H1 (cell line): ENCODE results near the gene RASGEF1B. TPM values are rescaled to one million over a fixed set of nuclear protein-coding genes. Genes with fewer than 3 reads are reported as not detected.

Source experiments
- CHD2 ChIP-seq: IDR thresholded peaks from 2 replicates; pipeline ENCODE4 v1.6.1; 2012; ENCODE audit warnings: low read length, improper control_type of control experiment
- SIX5 ChIP-seq: IDR thresholded peaks from 2 replicates; pipeline ENCODE4 v1.6.1; 2011; ENCODE audit warnings: mild to moderate bottlenecking, low read depth, low read length
- ZNF274 ChIP-seq: IDR thresholded peaks from 2 replicates; pipeline ENCODE4 v1.7.0; 2012; ENCODE audit warnings: low read length, borderline replicate concordance; ENCODE audit errors: extremely low read depth
- polyA plus RNA-seq, 7 experiments: library from polyadenylated mRNA; depleted of rRNA in 3 of 7; stranded (reverse) in 5 of 7; unstranded in 2 of 7; fragments of >200 nt in 5 of 7; fragments of 200-250 nt in 2 of 7; gene quantifications; 1 replicate in 5 of 7; 2 replicates in 1 of 7; 4 replicates in 1 of 7; pipeline versions ENCODE4 v1.2.1 to v1.2.3, GENCODE V29; 2011 to 2013; ENCODE audit warnings: missing spikeins in 2 of 7, mixed read lengths in 2 of 7
- total RNA-seq: library from RNA; stranded (reverse); fragmentation: NEBNext Ultra II Directional; extraction: Animal tissue kit (Norgen Biotek cat#: 25700); gene quantifications from 2 replicates; pipeline ENCODE4 v1.2.1, GENCODE V29; 2021
- TF ChIP-seq, protein P1 (sequence below): fragments of 300-600 bp; sonication (generic); IDR thresholded peaks from 2 replicates; pipeline ENCODE4 v1.7.1; 2012; ENCODE audit warnings: low read length, moderate library complexity, mild to moderate bottlenecking, inconsistent platforms; ENCODE audit not compliant: insufficient replicate concordance

Gene RASGEF1B
- total and polyA plus RNA-seq, 2 of the 8 experiments (the other 6 are each of a cell fraction or from before 2014, with no cell fraction given): 1.6 to 4.7 TPM

GRCh38 chr4:81424816-81425755 is 46.6 kb downstream of the RASGEF1B start (continued):
- TF ChIP-seq ZNF274 (no peak), CHD2 (no peak), SIX5 (no peak)
- TF ChIP-seq, protein P1, sequence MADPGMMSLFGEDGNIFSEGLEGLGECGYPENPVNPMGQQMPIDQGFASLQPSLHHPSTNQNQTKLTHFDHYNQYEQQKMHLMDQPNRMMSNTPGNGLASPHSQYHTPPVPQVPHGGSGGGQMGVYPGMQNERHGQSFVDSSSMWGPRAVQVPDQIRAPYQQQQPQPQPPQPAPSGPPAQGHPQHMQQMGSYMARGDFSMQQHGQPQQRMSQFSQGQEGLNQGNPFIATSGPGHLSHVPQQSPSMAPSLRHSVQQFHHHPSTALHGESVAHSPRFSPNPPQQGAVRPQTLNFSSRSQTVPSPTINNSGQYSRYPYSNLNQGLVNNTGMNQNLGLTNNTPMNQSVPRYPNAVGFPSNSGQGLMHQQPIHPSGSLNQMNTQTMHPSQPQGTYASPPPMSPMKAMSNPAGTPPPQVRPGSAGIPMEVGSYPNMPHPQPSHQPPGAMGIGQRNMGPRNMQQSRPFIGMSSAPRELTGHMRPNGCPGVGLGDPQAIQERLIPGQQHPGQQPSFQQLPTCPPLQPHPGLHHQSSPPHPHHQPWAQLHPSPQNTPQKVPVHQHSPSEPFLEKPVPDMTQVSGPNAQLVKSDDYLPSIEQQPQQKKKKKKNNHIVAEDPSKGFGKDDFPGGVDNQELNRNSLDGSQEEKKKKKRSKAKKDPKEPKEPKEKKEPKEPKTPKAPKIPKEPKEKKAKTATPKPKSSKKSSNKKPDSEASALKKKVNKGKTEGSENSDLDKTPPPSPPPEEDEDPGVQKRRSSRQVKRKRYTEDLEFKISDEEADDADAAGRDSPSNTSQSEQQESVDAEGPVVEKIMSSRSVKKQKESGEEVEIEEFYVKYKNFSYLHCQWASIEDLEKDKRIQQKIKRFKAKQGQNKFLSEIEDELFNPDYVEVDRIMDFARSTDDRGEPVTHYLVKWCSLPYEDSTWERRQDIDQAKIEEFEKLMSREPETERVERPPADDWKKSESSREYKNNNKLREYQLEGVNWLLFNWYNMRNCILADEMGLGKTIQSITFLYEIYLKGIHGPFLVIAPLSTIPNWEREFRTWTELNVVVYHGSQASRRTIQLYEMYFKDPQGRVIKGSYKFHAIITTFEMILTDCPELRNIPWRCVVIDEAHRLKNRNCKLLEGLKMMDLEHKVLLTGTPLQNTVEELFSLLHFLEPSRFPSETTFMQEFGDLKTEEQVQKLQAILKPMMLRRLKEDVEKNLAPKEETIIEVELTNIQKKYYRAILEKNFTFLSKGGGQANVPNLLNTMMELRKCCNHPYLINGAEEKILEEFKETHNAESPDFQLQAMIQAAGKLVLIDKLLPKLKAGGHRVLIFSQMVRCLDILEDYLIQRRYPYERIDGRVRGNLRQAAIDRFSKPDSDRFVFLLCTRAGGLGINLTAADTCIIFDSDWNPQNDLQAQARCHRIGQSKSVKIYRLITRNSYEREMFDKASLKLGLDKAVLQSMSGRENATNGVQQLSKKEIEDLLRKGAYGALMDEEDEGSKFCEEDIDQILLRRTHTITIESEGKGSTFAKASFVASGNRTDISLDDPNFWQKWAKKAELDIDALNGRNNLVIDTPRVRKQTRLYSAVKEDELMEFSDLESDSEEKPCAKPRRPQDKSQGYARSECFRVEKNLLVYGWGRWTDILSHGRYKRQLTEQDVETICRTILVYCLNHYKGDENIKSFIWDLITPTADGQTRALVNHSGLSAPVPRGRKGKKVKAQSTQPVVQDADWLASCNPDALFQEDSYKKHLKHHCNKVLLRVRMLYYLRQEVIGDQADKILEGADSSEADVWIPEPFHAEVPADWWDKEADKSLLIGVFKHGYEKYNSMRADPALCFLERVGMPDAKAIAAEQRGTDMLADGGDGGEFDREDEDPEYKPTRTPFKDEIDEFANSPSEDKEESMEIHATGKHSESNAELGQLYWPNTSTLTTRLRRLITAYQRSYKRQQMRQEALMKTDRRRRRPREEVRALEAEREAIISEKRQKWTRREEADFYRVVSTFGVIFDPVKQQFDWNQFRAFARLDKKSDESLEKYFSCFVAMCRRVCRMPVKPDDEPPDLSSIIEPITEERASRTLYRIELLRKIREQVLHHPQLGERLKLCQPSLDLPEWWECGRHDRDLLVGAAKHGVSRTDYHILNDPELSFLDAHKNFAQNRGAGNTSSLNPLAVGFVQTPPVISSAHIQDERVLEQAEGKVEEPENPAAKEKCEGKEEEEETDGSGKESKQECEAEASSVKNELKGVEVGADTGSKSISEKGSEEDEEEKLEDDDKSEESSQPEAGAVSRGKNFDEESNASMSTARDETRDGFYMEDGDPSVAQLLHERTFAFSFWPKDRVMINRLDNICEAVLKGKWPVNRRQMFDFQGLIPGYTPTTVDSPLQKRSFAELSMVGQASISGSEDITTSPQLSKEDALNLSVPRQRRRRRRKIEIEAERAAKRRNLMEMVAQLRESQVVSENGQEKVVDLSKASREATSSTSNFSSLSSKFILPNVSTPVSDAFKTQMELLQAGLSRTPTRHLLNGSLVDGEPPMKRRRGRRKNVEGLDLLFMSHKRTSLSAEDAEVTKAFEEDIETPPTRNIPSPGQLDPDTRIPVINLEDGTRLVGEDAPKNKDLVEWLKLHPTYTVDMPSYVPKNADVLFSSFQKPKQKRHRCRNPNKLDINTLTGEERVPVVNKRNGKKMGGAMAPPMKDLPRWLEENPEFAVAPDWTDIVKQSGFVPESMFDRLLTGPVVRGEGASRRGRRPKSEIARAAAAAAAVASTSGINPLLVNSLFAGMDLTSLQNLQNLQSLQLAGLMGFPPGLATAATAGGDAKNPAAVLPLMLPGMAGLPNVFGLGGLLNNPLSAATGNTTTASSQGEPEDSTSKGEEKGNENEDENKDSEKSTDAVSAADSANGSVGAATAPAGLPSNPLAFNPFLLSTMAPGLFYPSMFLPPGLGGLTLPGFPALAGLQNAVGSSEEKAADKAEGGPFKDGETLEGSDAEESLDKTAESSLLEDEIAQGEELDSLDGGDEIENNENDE: no peak
- TF ChIP-seq, all 59 proteins: peak for 0
